ENCODE data around the gene SFRP5. TPM values are rescaled to one million over a fixed set of nuclear protein-coding genes. Genes with fewer than 3 reads are reported as not detected.

Gene SFRP5
- total and polyA plus RNA-seq, 2 of the 13 experiments (the other 11 are each of a cell fraction or from before 2014, with no cell fraction given): 0.32 to 1.7 TPM

GRCh38 chr10:97726636-97727178, 45.1 kb downstream of the SFRP5 start (continued):
- no peak for TF ChIP-seq ATF7-NPFF (CRISPR knock-in tag; IDR thresholded peaks at IDR 0.05; ENCODE audit: low read depth)
- TF ChIP-seq ZNF792 (CRISPR knock-in tag; IDR thresholded peaks at IDR 0.05): 0 out of 2 replicates have a peak, but pooled peaks have one; percentile 25
- TF ChIP-seq, protein P1, sequence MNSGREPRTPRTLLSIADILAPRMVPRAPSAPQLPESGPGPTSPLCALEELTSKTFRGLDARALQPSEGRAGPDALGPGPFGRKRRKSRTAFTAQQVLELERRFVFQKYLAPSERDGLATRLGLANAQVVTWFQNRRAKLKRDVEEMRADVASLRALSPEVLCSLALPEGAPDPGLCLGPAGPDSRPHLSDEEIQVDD (CRISPR knock-in tag; IDR thresholded peaks at IDR 0.05; ENCODE audit: borderline replicate concordance): no peak
- TF ChIP-seq ZNF850 (CRISPR knock-in tag; conservative IDR thresholded peaks at IDR 0.05): no peak
- TF ChIP-seq SMAD3 (CRISPR knock-in tag; IDR thresholded peaks at IDR 0.05): 0 out of 2 replicates have a peak, but pooled peaks have one; percentile 39
- peak; percentile 61; the same call in 1 of the 2 replicates for TF ChIP-seq CEBPB (IDR thresholded peaks at IDR 0.05; ENCODE audit: borderline replicate concordance, low read depth, low read length)
- TF ChIP-seq AKAP8 (CRISPR knock-in tag; IDR thresholded peaks at IDR 0.05): no peak
- TF ChIP-seq SMAD9 (CRISPR knock-in tag; IDR thresholded peaks at IDR 0.05): no peak
- no peak for TF ChIP-seq NR2F2 (IDR thresholded peaks at IDR 0.05; ENCODE audit: borderline replicate concordance, low read depth)
- TF ChIP-seq ZBTB20 (CRISPR knock-in tag; IDR thresholded peaks at IDR 0.05; ENCODE audit: borderline replicate concordance, low read depth): no peak
- no peak for TF ChIP-seq PAXIP1 (CRISPR knock-in tag; conservative IDR thresholded peaks at IDR 0.05)
- 0 out of 2 replicates have a peak, but pooled peaks have one; percentile 29 for TF ChIP-seq NR2F6 (IDR thresholded peaks at IDR 0.05)
- TF ChIP-seq NR2F6 (CRISPR knock-in tag; IDR thresholded peaks at IDR 0.05): 0 out of 2 replicates have a peak, but pooled peaks have one; percentile 23
- TF ChIP-seq ZNF530 (CRISPR knock-in tag; IDR thresholded peaks at IDR 0.05; ENCODE audit: low read depth): no peak
- TF ChIP-seq MATR3 (CRISPR knock-in tag; IDR thresholded peaks at IDR 0.05): no peak
- TF ChIP-seq, protein P2, sequence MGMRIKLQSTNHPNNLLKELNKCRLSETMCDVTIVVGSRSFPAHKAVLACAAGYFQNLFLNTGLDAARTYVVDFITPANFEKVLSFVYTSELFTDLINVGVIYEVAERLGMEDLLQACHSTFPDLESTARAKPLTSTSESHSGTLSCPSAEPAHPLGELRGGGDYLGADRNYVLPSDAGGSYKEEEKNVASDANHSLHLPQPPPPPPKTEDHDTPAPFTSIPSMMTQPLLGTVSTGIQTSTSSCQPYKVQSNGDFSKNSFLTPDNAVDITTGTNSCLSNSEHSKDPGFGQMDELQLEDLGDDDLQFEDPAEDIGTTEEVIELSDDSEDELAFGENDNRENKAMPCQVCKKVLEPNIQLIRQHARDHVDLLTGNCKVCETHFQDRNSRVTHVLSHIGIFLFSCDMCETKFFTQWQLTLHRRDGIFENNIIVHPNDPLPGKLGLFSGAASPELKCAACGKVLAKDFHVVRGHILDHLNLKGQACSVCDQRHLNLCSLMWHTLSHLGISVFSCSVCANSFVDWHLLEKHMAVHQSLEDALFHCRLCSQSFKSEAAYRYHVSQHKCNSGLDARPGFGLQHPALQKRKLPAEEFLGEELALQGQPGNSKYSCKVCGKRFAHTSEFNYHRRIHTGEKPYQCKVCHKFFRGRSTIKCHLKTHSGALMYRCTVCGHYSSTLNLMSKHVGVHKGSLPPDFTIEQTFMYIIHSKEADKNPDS (CRISPR knock-in tag; IDR thresholded peaks at IDR 0.05): peak; percentile 48; the same call in 1 of the 2 replicates
- TF ChIP-seq GZF1 (CRISPR knock-in tag; IDR thresholded peaks at IDR 0.05): no peak
- TF ChIP-seq TOE1 (CRISPR knock-in tag; IDR thresholded peaks at IDR 0.05): no peak
- peak; percentile 41; the same call in 1 of the 2 replicates for TF ChIP-seq ZNF574 (CRISPR knock-in tag; IDR thresholded peaks at IDR 0.05)
- no peak for TF ChIP-seq CREB1 (IDR thresholded peaks at IDR 0.05)
- 0 out of 2 replicates have a peak, but pooled peaks have one; percentile 42 for TF ChIP-seq CREB1 (CRISPR knock-in tag; IDR thresholded peaks at IDR 0.05)
- TF ChIP-seq ZNF780A (CRISPR knock-in tag; IDR thresholded peaks at IDR 0.05): no peak
- 0 out of 2 replicates have a peak, but pooled peaks have one; percentile 12 for TF ChIP-seq MIXL1 (CRISPR knock-in tag; IDR thresholded peaks at IDR 0.05)
